Measurements from ENCODE around the gene SIDT1. TPM values are rescaled to one million over a fixed set of nuclear protein-coding genes. Genes with fewer than 3 reads are reported as not detected.

SIDT1 gene
- total and polyA plus RNA-seq, 8 donors = 0.81 to 142 (median 14.5) TPM

- 54 to 73% (median 68%) methylated on average over 4 of the region's 4 CpGs for WGBS, 5 donors
- intact Hi-C loops (cut with DNase I; ENCODE audit: low total_unique reads) = no loop called here
- peak overlapping the region in 4 of 5 donors; percentile 65 to 85 (median 70) for H3K27ac ChIP-seq
- no peak for DNase-seq
- H3K4me1 ChIP-seq = peaks cover 0 to 44% (median 20%) of the 10 kb centered on the region in 4 donors
- TF ChIP-seq CTCF (IDR thresholded peaks at IDR 0.05) (no peak), POLR2A (IDR thresholded peaks at IDR 0.05) (no peak), POLR2AphosphoS5 (IDR thresholded peaks at IDR 0.05) (no peak), EP300 (IDR thresholded peaks at IDR 0.05) (no peak)
- no peak overlapping the region for H3K4me3 ChIP-seq
- no peaks in the 10 kb centered on the region for H3K27me3 ChIP-seq
- H3K36me3 ChIP-seq = peaks cover 5 to 27% (median 23%) of the 10 kb centered on the region in 4 donors
- H3K9me3 ChIP-seq = no peaks in the 10 kb centered on the region
These were observed 135.7 kb downstream of the SIDT1 start for GRCh38 chr3:113668015-113668414.

- H3K4me3 ChIP-seq = no peak overlapping the region
- intact Hi-C loops (cut with DNase I; ENCODE audit: low total_unique reads) = no loop called here
- H3K36me3 ChIP-seq = peaks cover 18 to 67% (median 59%) of the 10 kb centered on the region in 4 donors
- peaks cover 0 to 10% (median 3%) of the 10 kb centered on the region in 4 donors for H3K4me1 ChIP-seq
- DNase-seq = no peak
- no peaks in the 10 kb centered on the region for H3K27me3 ChIP-seq
- TF ChIP-seq CTCF (IDR thresholded peaks at IDR 0.05) (no peak), POLR2A (IDR thresholded peaks at IDR 0.05) (no peak), POLR2AphosphoS5 (IDR thresholded peaks at IDR 0.05) (no peak), EP300 (IDR thresholded peaks at IDR 0.05) (no peak)
- no peaks in the 10 kb centered on the region for H3K9me3 ChIP-seq
- WGBS, 5 donors = 29 to 65% (median 52%) methylated on average over 4 of the region's 4 CpGs
- no peak overlapping the region for H3K27ac ChIP-seq
These were observed 141.2 kb downstream of the SIDT1 start for GRCh38 chr3:113673593-113673992.

DNA sequence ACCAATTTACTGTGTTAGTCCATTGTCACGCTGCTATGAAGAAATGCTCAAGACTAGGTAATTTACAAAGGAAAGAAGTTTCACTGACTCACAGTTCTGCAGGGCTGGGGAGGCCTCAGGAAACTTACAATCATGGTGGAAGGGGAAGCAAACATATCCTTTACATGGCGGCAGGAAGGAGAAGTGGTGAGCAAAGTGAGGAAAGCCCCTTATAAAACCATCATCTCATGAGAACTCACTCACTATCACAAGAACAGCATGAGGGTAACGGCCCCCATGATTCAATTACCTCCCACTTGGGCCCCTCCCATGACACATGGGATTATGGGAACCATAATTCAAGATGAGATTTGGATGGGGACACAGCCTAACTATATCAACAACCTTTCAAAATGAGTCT is 143.9 kb downstream of the SIDT1 start:
- no peaks in the 10 kb centered on the region for H3K27me3 ChIP-seq
- intact Hi-C loops (cut with DNase I; ENCODE audit: low total_unique reads) = no loop called here
- H3K36me3 ChIP-seq = peaks cover 18 to 56% (median 49%) of the 10 kb centered on the region in 4 donors
- no peak overlapping the region for H3K27ac ChIP-seq
- TF ChIP-seq EP300 (IDR thresholded peaks at IDR 0.05) (no peak), POLR2A (IDR thresholded peaks at IDR 0.05) (no peak), POLR2AphosphoS5 (IDR thresholded peaks at IDR 0.05) (no peak), CTCF (IDR thresholded peaks at IDR 0.05) (no peak)
- no peak overlapping the region for H3K4me3 ChIP-seq
- H3K9me3 ChIP-seq = no peaks in the 10 kb centered on the region
- no peak for DNase-seq
- 84 to 91% (median 87%) methylated on average over 3 of the region's 3 CpGs for WGBS, 5 donors
- no peaks in the 10 kb centered on the region for H3K4me1 ChIP-seq

- H3K4me1 ChIP-seq = no peaks in the 10 kb centered on the region
- WGBS, 5 donors = 96 to 100% (median 100%) methylated on average over 1 of the region's 1 CpG
- TF ChIP-seq EP300 (IDR thresholded peaks at IDR 0.05) = no peak
- TF ChIP-seq POLR2A (IDR thresholded peaks at IDR 0.05) = no peak
- no peak for TF ChIP-seq CTCF (IDR thresholded peaks at IDR 0.05)
- TF ChIP-seq POLR2AphosphoS5 (IDR thresholded peaks at IDR 0.05) = no peak
- intact Hi-C loops (cut with DNase I; ENCODE audit: low total_unique reads) = no loop called here
- DNase-seq = no peak
- peaks cover 15 to 47% (median 42%) of the 10 kb centered on the region in 4 donors for H3K36me3 ChIP-seq
- H3K27ac ChIP-seq = no peak overlapping the region
- no peaks in the 10 kb centered on the region for H3K27me3 ChIP-seq
- H3K9me3 ChIP-seq = no peaks in the 10 kb centered on the region
- no peak overlapping the region for H3K4me3 ChIP-seq
These were observed 145.4 kb downstream of the SIDT1 start for GRCh38 chr3:113677737-113678136.

Data from stomach (tissue), 9 donors.